ENCODE data around the gene ARFGAP3.

- TF ChIP-seq, protein P1, sequence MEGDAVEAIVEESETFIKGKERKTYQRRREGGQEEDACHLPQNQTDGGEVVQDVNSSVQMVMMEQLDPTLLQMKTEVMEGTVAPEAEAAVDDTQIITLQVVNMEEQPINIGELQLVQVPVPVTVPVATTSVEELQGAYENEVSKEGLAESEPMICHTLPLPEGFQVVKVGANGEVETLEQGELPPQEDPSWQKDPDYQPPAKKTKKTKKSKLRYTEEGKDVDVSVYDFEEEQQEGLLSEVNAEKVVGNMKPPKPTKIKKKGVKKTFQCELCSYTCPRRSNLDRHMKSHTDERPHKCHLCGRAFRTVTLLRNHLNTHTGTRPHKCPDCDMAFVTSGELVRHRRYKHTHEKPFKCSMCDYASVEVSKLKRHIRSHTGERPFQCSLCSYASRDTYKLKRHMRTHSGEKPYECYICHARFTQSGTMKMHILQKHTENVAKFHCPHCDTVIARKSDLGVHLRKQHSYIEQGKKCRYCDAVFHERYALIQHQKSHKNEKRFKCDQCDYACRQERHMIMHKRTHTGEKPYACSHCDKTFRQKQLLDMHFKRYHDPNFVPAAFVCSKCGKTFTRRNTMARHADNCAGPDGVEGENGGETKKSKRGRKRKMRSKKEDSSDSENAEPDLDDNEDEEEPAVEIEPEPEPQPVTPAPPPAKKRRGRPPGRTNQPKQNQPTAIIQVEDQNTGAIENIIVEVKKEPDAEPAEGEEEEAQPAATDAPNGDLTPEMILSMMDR (IDR thresholded peaks at IDR 0.05; ENCODE audit: insufficient read depth, low read depth, low read length): no peak
- TF ChIP-seq EZH2 (IDR thresholded peaks at IDR 0.05; ENCODE audit: insufficient read depth, low read length): no peak
Observed at GRCh38 chr22:42855721-42856120, 1.4 kb downstream of the ARFGAP3 start.
